PFSK-1 (cell line): ENCODE measurements around the gene EYA4.

Source experiments
- POLR2AphosphoS5 ChIP-seq: IDR thresholded peaks from 2 replicates; pipeline ENCODE4 v1.6.1; 2012; ENCODE audit warnings: low read depth, mild to moderate bottlenecking, control low read depth, low read length, moderate library complexity
- SIN3A ChIP-seq: IDR thresholded peaks from 2 replicates; pipeline ENCODE4 v1.6.1; 2012; ENCODE audit warnings: mild to moderate bottlenecking, low read length, moderate library complexity, borderline replicate concordance; ENCODE audit not compliant: insufficient read depth

DNA sequence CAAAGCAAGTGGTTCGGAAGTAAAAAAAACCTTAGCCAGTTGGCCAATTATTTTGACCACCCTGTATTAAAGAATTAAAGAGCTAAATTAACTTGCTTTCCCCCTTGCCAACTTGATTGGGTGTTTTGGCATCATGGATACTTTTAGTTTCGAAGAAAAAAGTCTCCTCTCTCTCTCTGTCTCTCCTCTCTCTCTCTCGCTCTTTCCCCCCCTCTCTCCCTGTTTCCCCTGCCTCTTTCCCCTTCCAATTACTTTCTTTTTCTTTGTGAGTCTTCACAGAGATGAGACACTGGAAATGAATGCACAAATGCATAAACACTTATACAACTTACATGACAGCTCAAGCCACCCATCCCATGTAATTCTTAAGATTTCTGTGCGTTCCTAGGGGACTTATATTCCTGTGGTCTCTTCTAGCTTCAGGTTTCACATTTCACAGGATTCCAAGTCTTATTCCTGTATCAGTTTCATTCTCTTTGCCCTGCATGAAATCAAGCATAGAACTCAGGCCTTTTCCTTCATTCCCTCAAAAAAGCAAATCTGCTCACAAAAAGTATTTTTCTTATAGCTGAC lies 32.9 kb upstream of the EYA4 start:
- TF ChIP-seq POLR2AphosphoS5 (no peak), SIN3A (no peak)
